ENCODE measurements around the gene LMX1B.
A peak's percentile ranks its signal among the peaks of the same experiment; 100 is the strongest.
"Not testable (repeated sequence)": the region's sequence is repeated elsewhere in the genome, so short reads cannot be mapped to it uniquely, and the experiment has no call there.

LMX1B gene

DNA sequence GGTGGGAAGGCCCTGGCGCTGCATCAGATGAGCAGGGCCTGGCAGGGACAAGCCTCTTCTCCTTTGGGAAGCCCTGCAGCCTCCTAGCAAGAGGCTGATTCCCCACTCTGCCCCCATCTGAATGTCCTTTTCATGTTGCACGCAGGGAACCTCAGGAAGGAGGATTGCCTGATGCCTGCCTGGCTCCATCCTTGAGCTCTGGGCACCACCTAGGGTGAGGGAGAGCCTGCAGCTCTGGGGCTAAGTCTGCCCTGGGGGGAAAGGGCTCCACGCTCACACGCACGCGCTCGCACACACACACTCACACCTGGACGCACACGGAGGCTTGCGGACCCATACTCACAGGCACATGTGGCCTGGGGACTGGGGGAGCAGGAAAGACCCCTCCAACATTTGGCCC lies 86.6 kb downstream of the LMX1B start:
- no peak for DNase-seq

DNA sequence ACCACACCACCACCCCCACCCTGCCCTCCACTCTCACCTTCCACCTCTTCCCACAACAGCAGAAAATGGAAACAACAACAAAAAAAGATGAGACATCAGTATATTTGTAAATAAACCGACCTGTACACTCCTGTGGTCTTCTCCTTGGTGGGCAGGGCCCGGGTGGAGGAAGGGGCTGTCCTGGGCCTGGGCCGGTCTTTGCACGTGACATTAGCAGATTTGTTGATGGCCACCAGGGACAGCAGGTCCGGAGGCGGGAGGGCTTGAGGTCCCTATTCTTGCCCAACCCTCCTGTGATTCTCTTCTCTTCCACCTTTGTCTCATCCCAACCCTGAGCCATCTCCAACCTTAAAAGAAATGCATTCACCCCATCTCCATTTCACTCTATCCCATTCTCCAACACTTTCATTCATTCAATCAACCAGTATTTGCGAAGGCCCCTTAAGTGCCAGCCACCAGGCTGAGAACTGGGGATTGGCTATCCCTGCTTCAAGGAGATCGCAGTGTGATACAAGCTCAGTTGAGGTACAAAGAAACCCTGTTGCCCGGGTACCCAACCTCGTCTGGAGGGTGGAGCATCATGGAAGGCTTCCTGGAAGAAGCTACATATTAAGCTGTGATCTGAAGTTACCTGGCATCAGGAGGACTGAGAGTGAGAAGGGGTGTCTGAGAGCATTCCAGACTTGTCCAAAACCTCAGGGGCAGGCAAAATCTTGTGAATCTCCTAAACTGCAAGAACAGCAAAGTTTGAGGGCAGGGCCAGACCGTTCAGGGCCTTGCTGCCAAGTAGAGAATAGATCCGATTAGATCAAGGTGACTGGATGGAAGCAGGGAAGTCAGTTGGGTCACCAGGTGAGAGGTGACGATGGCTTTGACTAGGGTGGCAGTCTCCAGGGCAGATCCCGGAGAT lies 87.4 kb downstream of the LMX1B start:
- no peak for DNase-seq

DNA sequence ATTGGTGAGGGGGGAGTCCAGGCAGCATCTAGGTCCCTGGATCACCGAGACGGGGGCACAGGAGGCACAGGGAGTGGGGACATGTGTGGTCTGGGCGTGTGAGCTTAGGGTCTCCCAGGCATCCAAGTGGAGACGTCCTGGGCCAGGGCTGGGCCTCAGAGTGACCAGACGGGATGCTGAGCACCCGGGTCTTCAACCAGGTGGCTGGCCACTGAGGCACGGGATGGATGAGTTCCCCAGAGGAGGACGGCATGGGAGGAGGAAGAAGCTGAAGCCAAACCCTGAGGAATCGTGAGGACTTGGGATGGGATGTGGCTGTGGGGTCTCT lies 88.0 kb downstream of the LMX1B start:
- no peak for DNase-seq

GRCh38 chr9:126702151-126703001 lies 88.6 kb downstream of the LMX1B start:
- peak; percentile 44 to 51 for DNase-seq

DNA sequence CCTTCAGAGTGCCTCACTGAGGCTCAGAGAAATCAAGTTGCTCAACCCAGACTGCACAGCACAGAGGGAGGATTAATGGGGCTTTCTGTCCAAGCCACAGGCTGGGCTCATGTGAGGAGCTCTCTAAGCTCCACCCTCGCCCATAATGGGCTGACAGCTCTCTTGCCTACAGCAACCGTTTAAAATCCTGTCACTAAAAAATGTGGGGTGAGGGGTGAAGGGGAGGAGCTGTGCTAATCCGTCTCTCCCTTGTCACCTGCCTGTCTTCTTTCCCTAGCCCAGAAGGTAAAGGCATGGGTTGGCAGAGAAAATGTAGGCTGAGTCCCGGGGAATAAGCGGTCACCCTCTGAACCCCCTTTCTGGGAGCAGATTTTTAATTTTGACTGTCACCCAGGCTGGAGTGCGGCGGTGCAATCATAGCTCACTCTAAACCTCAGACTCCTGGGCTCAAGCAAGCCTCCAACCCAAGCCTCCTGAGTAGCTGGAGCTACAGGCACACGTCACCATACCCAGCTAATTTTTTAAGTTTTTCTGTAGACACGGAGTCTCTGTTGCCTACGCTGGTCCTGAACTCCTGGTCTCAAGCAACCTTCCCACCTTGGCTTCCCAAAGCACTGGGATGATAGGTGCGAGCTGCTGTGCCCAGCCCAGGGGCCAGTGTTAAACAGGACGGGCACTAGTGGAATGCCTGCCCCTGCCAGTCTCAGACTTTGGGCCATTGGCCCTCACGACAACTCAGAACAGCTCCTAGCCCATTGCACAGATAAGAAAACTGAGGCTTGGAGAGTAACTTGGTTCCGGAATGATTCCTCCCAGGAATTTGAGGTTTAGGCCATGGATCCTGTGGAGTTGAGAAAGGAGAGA lies 89.5 kb downstream of the LMX1B start:
- no peak for DNase-seq

GRCh38 chr9:126703866-126704156 lies 90.1 kb downstream of the LMX1B start:
- DNase-seq, result no peak

- no peak for DNase-seq
Observed at GRCh38 chr9:126704157-126704891, 90.6 kb downstream of the LMX1B start.

GRCh38 chr9:126704892-126705766 lies 91.4 kb downstream of the LMX1B start:
- peak; percentile 83 to 87 for DNase-seq

- peak; percentile 80 for DNase-seq
Observed at GRCh38 chr9:126705767-126706697, 92.3 kb downstream of the LMX1B start.

- DNase-seq, result no peak
Observed at GRCh38 chr9:126706698-126707053, 92.9 kb downstream of the LMX1B start.

DNA sequence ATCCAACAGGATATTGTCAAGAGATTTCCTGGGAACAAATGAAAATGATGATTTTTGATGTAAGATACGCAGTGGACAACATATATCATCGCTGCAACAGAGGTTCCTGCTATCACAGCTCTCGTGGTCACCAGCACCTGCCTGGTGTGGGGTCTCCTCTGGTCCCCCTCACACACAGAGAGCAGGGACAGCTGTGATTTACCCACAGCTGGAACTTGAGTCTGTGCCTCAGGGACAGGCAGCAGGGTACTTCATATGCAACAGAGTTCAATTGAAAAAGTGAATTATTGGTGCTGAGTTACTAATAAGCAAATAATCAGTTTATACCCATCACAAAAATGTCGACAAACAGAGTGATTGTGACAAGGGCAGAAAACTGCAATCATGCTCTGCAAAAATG lies 93.4 kb downstream of the LMX1B start:
- no peak for DNase-seq

DNA sequence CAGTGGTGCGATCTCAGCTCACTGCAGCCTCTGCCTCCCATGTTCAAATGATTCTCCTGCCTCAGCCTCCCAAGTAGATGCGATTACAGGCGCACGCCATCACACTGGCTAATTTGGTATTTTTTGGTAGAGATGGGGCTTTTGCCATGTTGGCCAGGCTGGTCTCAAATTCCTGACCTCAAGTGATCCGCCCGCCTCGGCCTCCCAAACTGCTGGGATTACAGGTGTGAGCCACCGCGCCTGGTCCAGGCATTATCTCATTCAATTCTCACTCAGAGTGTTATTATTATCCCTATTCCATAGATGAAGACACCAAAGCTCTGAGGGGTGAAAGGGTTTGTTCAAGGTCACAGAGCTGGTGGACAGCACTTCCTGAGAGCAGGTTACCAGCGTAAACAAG lies 94.0 kb downstream of the LMX1B start:
- not testable (repeated sequence) for DNase-seq

- DNase-seq, result no peak
Observed at GRCh38 chr9:126708178-126708577, 94.5 kb downstream of the LMX1B start.

DNA sequence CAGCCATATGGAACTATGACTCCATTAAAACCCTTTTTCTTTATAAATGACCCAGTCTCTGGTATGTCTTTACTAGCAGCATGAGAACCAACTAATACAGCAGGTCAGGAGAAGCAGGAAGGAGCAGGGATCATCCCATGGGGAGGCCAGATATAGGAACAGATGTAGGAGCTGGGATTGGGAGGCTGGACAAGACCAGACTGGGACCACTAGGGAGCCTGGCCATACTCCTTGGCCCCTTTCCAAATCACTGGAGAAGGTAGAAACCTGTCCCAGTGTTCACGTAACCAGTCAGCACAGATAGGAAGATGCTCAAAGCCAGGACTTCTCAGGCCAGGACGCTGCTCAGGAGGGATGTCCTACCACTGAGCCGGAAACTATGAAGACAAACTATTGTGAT lies 95.5 kb downstream of the LMX1B start:
- DNase-seq, result no peak

DNA sequence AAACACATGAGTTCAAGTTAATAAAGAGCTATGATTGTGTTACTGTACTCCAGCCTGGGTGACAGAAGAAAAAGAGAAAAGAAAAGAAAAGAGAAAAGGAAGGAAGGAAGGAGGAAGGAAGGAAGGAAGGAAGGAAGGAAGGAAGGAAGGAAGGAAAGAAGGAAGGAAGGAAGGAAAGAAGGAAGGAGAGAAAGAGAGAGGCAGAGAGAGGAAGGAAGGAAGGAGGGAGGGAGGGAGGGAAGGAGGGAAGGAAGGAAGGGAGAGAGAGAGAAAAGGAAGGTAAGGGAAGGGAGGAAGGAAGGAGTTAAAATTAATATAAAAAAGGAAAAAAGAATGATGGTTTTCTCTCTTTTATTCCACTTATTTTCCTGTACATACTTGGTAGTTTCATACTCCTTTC lies 101.7 kb downstream of the LMX1B start:
- DNase-seq, result no peak

GRCh38 chr9:126717441-126717840 lies 103.7 kb downstream of the LMX1B start:
- DNase-seq, result not testable (repeated sequence)

GRCh38 chr9:126719618-126720031 lies 105.9 kb downstream of the LMX1B start:
- peak; percentile 64 to 72 for DNase-seq

- no peak for DNase-seq
Observed at GRCh38 chr9:126720036-126720435, 106.3 kb downstream of the LMX1B start.

DNA sequence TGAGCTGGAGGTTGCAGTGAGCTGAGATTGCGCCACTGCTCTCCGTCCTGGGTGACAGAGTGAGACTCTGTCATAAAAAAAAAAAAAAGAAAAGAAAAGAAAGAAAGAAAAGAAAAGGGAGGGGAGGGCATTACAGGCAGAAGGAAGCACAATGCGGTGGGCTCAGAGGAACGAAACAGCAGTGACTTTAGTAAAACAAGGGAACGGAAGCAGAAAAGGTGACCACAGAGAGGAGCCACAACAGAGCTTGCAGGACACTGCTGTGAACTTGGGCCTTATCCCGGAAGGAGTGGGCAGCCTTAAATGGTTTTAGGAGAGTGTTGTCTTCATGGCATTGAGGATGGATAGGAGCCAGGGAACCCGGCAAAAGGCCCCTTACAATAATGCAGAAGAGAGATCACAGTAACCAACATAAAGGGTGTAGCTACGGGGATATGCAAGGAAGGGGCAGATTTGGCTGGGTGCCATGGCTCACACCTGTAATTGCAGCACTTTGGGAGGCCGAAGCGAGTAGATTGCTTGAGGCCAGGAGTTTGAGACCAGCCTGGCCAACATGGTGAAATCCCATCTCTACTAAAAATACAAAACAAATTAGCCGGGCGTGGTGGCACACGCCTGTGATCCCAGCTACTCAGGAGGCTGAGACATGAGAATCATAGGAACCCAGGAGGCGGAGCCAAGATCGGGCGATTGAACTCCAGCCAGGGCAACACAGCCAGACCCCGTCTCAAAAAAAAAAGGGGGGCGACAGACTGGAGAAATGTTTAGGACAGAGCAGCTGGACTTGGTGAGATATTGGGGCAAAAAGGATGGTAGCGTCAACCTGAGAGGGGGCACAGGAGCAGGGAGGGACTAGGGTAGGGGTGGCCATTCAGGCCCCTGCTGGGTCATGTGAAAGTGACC lies 107.2 kb downstream of the LMX1B start:
- DNase-seq, result no peak
